Retinal pigment epithelial cell (primary cell): ENCODE data around the gene TMEM45A.

Source experiments
- DNase-seq: peaks from one replicate; pipeline ENCODE4 v3.0.0-alpha.2; 2010; ENCODE audit warnings: low read depth
- H3K4me3 ChIP-seq: 2 replicates; pipeline ENCODE4 v1.5.1; 2011; ENCODE audit warnings: mild to moderate bottlenecking, low read length, control low read depth, moderate library complexity
- TF ChIP-seq, protein P1 (sequence below): conservative IDR thresholded peaks from 2 replicates; pipeline ENCODE4 v1.5.1; 2011; ENCODE audit warnings: low read depth, low read length, control low read depth, inconsistent platforms

Gene TMEM45A

DNA sequence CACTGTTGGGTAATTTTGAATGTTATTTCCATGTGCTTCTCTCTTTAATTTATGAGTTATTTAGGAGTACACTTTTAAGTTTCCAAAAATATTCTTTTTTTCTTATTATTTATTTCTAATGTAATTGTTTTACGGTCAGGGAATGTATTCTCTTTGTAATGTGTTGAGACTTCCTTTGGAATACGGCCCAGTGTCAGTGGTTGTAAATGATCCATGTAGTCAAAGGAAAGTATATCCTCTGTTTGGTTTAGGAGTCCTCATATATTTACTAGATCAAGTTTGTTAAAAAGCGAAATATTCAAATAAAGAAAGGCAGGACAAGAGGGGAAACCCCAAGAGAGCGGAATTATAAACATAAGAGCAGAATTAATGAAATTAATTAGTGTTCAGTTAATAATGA lies 68.0 kb downstream of the TMEM45A start:
- no peak overlapping the region for H3K4me3 ChIP-seq
- TF ChIP-seq, protein P1, sequence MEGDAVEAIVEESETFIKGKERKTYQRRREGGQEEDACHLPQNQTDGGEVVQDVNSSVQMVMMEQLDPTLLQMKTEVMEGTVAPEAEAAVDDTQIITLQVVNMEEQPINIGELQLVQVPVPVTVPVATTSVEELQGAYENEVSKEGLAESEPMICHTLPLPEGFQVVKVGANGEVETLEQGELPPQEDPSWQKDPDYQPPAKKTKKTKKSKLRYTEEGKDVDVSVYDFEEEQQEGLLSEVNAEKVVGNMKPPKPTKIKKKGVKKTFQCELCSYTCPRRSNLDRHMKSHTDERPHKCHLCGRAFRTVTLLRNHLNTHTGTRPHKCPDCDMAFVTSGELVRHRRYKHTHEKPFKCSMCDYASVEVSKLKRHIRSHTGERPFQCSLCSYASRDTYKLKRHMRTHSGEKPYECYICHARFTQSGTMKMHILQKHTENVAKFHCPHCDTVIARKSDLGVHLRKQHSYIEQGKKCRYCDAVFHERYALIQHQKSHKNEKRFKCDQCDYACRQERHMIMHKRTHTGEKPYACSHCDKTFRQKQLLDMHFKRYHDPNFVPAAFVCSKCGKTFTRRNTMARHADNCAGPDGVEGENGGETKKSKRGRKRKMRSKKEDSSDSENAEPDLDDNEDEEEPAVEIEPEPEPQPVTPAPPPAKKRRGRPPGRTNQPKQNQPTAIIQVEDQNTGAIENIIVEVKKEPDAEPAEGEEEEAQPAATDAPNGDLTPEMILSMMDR = no peak
- DNase-seq = no peak

DNA sequence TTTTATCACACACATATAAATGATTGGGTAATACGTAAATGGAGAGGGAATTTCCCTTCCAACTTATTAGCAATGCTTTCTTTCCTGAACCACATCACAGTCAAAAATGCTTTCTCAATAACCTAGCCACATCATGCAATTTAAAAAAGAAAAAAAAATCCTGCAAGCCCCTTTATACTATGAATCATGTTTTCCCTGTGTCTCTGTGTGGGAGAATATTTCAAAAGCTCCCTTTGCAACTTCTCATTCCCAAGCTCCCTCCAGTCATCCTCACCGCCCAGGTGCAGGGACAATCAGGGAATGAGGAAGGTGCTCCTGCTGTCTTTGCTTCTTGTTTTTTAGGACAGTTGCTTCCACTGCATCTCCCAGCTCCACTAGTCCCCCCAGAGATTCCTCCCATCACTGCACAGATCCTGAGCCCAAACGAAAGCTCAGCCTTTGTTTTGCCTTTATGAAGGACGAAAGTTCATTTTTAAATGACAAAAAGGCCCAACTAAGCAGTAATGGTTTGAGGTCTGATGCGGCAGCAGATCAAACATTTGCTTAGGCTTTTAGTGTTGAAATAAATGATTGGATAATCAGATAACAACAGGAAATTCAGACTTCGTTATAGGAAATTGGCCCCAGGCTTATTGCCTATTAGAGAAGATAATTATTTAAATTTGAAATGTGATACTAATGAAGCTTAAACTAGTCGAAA lies 69.2 kb downstream of the TMEM45A start:
- H3K4me3 ChIP-seq = no peak overlapping the region
- TF ChIP-seq, protein P1 = no peak
- DNase-seq = no peak

DNA sequence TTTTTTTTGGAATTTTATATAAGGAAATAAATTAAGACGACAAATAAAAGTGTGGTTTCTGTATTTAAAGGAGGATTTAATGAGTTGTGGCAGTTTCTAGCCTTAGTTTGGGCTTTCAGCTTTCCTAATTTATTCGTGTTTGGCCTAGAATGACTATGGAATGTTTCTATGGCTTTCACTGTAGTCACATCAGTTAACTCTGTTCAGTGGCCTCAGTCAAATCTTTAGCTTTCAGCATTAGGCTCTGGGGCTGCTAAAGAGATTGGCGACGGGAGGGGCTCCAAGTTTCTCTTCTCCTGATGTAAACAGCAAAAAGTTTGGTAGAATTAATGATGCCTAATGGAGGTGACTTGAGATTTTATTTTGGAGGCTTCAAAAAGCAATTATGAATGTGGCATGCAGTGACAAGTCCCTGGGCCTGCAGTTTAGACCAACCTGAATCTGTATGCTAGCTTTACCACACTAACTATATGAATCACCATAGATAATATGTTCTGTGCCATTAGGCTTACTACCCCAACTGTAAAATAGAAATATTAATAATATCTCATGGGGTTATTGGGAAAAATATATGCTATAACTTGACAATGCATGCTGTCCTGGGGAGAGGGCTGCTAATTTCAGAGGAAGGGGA lies 69.9 kb downstream of the TMEM45A start:
- TF ChIP-seq, protein P1 = no peak
- no peak overlapping the region for H3K4me3 ChIP-seq
- no peak for DNase-seq

DNA sequence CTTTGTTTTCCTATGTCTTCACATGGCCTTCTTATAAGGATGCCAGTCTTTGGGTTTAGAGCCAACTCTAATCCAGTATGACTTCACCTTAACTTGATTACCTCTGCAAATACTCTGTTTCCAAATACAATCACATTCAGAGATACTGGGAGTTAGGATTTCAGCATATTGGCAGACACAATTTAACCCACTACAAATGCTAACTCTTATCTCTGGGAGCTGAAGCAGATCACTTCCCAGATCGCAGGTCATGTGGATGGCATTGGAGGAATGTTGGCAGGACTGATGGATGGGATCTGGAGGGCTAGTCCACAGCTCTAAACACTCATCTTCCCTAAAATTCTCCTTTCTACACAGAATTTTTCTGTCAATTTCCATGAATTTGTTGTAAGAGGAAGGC lies 70.8 kb downstream of the TMEM45A start:
- TF ChIP-seq, protein P1 = no peak
- no peak overlapping the region for H3K4me3 ChIP-seq
- DNase-seq = no peak

GRCh38 chr3:100563652-100564211 lies 71.3 kb downstream of the TMEM45A start:
- TF ChIP-seq, protein P1 = no peak
- H3K4me3 ChIP-seq = no peak overlapping the region

GRCh38 chr3:100570811-100571210 lies 78.4 kb downstream of the TMEM45A start:
- TF ChIP-seq, protein P1 = no peak
- DNase-seq = no peak
- no peak overlapping the region for H3K4me3 ChIP-seq

More at GRCh38 chr3:100563652-100564211, 71.3 kb downstream of the TMEM45A start:
- DNase-seq = no peak
